GM10248 (cell line): ENCODE results near the gene IFI6.

Experiments used
- CTCF ChIA-PET: fragments of 300-600 bp; sonication (Branson Sonifier 250); formaldehyde crosslinking; extraction: SDS; loops from one replicate; lab custom pipeline; 2021; ENCODE audit warnings: antibody characterized with exemption; lab: Yijun Ruan, JAX
- POLR2A ChIA-PET: fragments of 350-650 bp; sonication (Branson Sonifier 250); formaldehyde crosslinking; extraction: SDS; loops from one replicate; lab custom pipeline; 2020; ENCODE audit warnings: antibody characterized with exemption; lab: Yijun Ruan, JAX
- DNase-seq: peaks from one replicate; pipeline ENCODE4 v3.0.0; 2012; ENCODE audit errors: extremely low spot score
- TF ChIP-seq, protein P1 (sequence below): IDR thresholded peaks from 2 replicates; pipeline ENCODE4 v1.5.1; 2012; ENCODE audit warnings: mild to moderate bottlenecking, low read depth; ENCODE audit errors: extremely low read depth, missing control alignments, control extremely low read depth

The IFI6 gene

DNA sequence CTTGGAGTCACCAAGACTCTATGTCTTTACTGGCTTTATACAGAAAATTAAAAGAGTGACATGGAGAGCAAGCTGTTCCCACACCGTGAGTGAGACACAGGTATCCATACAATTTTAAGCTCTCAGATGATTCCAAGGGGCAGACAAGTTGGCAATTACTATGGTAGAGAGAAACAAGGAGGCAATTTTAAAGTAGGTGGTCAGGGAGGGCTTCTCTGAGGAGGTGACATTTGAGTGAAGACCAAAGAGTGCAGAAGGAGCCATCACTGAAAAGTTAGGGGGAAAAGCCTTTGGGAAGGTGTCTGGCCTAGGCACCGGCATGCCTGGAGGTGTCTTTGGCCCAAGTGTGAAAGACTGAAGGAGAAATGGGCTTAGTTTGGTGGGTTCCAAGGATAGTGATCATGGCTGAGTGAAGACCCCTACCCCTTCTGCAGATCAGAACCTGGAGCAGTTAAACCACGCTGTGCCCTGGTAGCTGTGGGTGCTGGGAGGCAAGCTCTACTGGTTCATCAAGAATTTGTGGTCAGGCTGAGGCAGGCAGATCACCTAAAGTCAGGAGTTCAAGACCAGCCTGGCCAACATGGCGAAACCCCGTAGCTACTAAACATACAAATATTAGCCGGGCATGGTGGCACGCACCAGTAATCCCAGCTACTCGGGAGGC is 10.4 kb downstream of the IFI6 start:
- TF ChIP-seq, protein P1, sequence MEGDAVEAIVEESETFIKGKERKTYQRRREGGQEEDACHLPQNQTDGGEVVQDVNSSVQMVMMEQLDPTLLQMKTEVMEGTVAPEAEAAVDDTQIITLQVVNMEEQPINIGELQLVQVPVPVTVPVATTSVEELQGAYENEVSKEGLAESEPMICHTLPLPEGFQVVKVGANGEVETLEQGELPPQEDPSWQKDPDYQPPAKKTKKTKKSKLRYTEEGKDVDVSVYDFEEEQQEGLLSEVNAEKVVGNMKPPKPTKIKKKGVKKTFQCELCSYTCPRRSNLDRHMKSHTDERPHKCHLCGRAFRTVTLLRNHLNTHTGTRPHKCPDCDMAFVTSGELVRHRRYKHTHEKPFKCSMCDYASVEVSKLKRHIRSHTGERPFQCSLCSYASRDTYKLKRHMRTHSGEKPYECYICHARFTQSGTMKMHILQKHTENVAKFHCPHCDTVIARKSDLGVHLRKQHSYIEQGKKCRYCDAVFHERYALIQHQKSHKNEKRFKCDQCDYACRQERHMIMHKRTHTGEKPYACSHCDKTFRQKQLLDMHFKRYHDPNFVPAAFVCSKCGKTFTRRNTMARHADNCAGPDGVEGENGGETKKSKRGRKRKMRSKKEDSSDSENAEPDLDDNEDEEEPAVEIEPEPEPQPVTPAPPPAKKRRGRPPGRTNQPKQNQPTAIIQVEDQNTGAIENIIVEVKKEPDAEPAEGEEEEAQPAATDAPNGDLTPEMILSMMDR = no peak
- POLR2A ChIA-PET = interaction anchor here (0.6 kb wide), 1 partner anchor 95 kb away, joined by 3 read pairs; no protein-coding TSS in a partner anchor
- CTCF ChIA-PET = interaction anchor here (1.4 to 3.8 kb wide), 15 partner anchors 8 to 615 kb away, joined by 4 to 154 read pairs (median 9); partner anchors contain the start of genes AHDC1 and IFI6
- no peak for DNase-seq

DNA sequence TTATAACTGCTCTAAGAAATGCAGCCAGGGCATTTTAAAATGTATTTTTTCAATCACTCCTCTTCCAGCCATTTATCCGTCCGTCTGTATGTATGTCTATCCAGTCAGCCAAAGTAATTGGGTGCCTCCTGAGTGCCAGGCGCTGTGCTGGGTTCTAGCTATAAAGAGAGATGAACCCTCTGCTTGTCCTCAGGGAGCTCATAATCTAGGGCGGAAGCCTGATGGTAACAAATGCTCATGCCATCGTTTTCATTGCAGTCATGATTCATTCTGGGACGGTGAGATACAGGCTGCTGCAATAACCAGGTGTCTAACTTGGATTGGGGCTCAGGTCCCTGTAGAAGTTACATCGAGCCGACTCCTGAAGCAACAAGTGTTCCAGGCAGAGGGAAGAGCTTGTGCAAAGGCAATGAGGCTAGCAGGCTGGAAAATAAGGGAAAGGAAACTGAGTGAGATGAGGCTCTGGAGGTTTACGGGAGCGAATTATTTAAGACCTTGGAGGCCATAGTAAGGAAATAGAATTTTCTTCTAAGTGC is 11.6 kb downstream of the IFI6 start:
- TF ChIP-seq, protein P1 = no peak

DNA sequence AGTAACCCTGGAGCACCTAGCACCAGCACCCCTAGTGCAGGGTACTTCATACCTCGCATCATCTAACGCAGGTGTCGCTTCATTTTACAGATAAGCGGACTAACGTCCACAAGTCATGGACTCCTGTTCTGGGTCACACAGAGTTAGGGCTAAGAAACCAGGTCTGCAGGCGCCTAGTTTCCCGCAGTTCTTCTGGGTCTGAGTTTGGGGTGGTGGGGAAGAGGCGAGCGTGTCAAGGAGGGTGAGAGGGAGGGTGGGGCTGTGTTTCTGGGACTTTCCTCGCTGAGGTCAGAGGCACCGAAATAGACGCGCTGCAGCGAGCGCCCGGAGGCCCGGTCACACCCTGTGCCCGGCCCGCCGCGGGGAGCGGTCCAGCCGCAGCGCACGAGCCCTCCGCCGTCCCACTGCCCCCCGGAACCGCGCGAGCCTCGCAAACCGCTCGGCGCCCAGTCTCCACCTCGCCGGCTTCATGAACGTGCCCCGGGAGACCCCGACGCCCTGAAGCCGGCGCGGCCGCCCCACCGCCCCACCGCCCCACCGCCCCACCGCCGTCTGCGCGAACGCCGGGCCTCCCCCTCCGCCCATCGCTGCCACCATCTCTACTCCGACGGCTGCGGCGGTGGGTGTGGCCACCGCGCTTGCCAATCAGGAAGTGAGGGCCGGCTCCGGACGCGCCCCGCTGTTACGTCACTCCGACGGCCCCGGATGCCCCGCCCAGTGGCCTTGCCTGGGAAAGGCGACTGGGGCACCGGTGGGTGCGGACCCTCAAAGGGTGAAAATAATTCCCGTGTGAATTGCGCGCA is 12.3 kb downstream of the IFI6 start:
- TF ChIP-seq, protein P1 = no peak
- DNase-seq = peak; percentile 88
- ChIA-PET CTCF (interaction anchor here (0.6 to 3.8 kb wide), 12 partner anchors 10 to 265 kb away, joined by 3 to 154 read pairs (median 6); partner anchors contain the start of gene AHDC1), POLR2A (interaction anchor here (0.9 kb wide), 1 partner anchor 35 kb away, joined by 3 read pairs; no protein-coding TSS in a partner anchor)

More for the DNA sequence above, 11.6 kb downstream of the IFI6 start:
- POLR2A ChIA-PET = no interaction called here
- no peak for DNase-seq
- CTCF ChIA-PET = interaction anchor here (0.8 to 3.8 kb wide), 11 partner anchors 9 to 303 kb away, joined by 3 to 154 read pairs (median 9); partner anchors contain the start of gene AHDC1

DNA sequence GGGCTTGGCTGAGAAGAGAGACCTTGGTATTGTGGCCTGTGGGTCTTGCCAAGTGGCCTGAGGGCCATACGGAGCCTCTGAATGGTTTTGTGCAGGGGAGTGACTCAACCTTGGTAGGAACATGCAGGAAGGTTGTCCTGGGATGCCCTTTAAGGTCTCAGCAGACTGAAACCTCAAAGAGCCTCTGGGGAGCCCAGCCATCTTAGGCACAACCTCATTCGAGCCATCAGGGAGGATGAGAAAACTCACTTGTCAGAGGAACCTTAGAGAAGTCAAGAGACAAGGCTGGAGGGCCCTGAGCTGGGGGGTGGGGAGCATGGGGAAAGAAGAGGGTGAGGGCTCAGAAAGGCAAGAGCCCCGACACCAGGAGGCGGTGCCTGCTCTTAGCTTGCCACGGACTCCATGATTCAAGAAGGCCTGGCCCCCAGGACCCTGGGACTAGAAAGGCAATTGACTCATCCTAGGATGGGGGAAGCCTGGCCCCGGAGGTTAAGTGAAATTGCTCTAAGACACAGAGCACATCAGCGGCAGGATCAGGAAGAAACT is 13.0 kb downstream of the IFI6 start:
- TF ChIP-seq, protein P1 = no peak
- POLR2A ChIA-PET = interaction anchor here (0.9 kb wide), 1 partner anchor 34 kb away, joined by 3 read pairs; no protein-coding TSS in a partner anchor
- CTCF ChIA-PET = interaction anchor here (0.6 to 1.6 kb wide), 9 partner anchors 9 to 102 kb away, joined by 3 to 8 read pairs (median 3); no protein-coding TSS in a partner anchor
- DNase-seq = peak; percentile 45

DNA sequence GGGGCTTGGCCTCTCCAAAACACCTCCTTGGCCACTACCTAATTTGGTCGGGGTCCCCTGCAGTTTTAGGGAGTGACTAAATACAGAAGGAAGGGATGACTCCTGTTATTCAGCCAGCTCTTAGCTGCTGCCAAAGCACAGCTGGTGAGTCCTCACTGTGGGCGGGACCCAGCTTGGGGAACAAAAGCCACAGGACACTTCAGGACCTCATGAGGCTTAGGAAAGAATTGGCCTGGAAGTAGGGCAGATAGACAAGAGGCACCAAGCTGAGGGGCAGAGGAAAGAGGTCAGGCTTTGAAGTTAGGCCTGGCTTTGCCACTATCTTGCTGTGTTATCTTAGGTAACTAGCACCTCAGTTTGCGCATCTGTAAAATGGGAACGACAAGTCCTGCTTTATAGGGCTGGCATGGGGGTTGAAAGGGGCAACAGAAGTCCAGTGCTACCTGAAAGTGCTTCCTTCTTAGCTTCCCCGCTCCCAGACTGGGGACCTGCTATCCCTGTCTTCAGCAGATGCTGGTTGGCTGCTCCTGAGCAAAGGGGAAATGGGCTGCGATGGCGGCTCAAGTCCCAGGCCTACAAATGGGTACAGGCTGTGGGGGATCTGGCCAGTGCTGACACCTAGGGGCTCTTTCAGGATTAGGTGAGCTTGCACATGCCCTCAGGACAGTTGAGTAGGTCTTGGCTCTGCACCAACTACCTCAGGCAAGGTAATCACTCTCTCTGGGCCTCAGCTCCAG is 15.7 kb downstream of the IFI6 start:
- POLR2A ChIA-PET = interaction anchor here (0.5 to 1.0 kb wide), 3 partner anchors 31 to 600 kb away, joined by 4 to 8 read pairs (median 4); no protein-coding TSS in a partner anchor

More for the DNA sequence above, 15.7 kb downstream of the IFI6 start:
- DNase-seq = no peak
- TF ChIP-seq, protein P1 = no peak
- CTCF ChIA-PET = interaction anchor here (0.6 to 3.2 kb wide), 11 partner anchors 9 to 356 kb away, joined by 3 to 26 read pairs (median 4); partner anchors contain the start of gene IFI6
